Fibroblast of lung (primary cell): ENCODE data around the gene KIF16B. TPM values are rescaled to one million over a fixed set of nuclear protein-coding genes. Genes with fewer than 3 reads are reported as not detected.

Experiments used
- DNase-seq, 2 donors: peaks; one replicate each; pipeline versions ENCODE4 v3.0.0 to v3.0.0-alpha.2; 2010; ENCODE audit warnings: low read depth in 2 of 2
- H2AFZ ChIP-seq: 2 replicates; pipeline ENCODE4 v1.5.1; 2012; ENCODE audit warnings: low read length, control low read depth, inconsistent platforms
- H3K27ac ChIP-seq: 2 replicates; pipeline ENCODE4 v1.5.1; 2011; ENCODE audit warnings: low read length, control low read depth; ENCODE audit not compliant: insufficient read depth
- H3K27me3 ChIP-seq: 2 replicates; pipeline ENCODE4 v1.5.1; 2011; ENCODE audit warnings: mild to moderate bottlenecking, low read length; ENCODE audit not compliant: control insufficient read depth, insufficient read depth
- H3K36me3 ChIP-seq: 2 replicates; pipeline ENCODE4 v1.5.1; 2011; ENCODE audit warnings: low read length; ENCODE audit not compliant: control insufficient read depth, insufficient read depth
- H3K4me1 ChIP-seq: 2 replicates; pipeline ENCODE4 v1.5.1; 2011; ENCODE audit warnings: low read length; ENCODE audit not compliant: control insufficient read depth, insufficient read depth; ENCODE audit errors: extremely low read depth
- H3K4me2 ChIP-seq: 2 replicates; pipeline ENCODE4 v1.5.1; 2011; ENCODE audit warnings: low read length, control low read depth; ENCODE audit not compliant: insufficient read depth; ENCODE audit errors: extremely low read depth
- H3K4me3 ChIP-seq, 4 experiments: fragments of 200-600 bp in 1 of 4; sonication (generic) in 1 of 4; replicated peaks in 1 of 4; 2 replicates each; pipeline ENCODE4 v1.5.1; 2011 to 2016; ENCODE audit warnings: low read length in 4 of 4, low read depth in 3 of 4, mild to moderate bottlenecking in 3 of 4, control low read depth in 2 of 4, inconsistent platforms in 1 of 4, mixed read lengths in 1 of 4; ENCODE audit not compliant: insufficient read depth in 1 of 4; ENCODE audit errors: control extremely low read depth in 1 of 4
- H3K79me2 ChIP-seq: 2 replicates; pipeline ENCODE4 v1.5.1; 2012; ENCODE audit warnings: mild to moderate bottlenecking, low read length, inconsistent platforms; ENCODE audit not compliant: control insufficient read depth, insufficient read depth
- H3K9ac ChIP-seq: 2 replicates; pipeline ENCODE4 v1.5.1; 2011; ENCODE audit warnings: mild to moderate bottlenecking, low read length, control low read depth; ENCODE audit not compliant: insufficient read depth
- H3K9me3 ChIP-seq: 2 replicates; pipeline ENCODE4 v1.5.1; 2012; ENCODE audit warnings: low read depth, low read length; ENCODE audit not compliant: control insufficient read depth, insufficient read depth
- H4K20me1 ChIP-seq: 2 replicates; pipeline ENCODE4 v1.5.1; 2011; ENCODE audit warnings: low read length; ENCODE audit not compliant: control insufficient read depth, insufficient read depth; ENCODE audit errors: extremely low read depth
- CTCF ChIP-seq, 2 donors: IDR thresholded peaks in 1 of 2; conservative IDR thresholded peaks in 1 of 2; 1 replicate in 1 of 2; 2 replicates in 1 of 2; pipeline ENCODE4 v1.5.1; 2011 to 2012; ENCODE audit warnings: low read length in 2 of 2, control low read depth in 1 of 2, inconsistent platforms in 1 of 2, low read depth in 1 of 2, mild to moderate bottlenecking in 1 of 2
- EZH2 ChIP-seq: IDR thresholded peaks from 2 replicates; pipeline ENCODE4 v1.5.1; 2012; ENCODE audit warnings: low read length, control low read depth, mild to moderate bottlenecking; ENCODE audit errors: missing control alignments
- polyA plus RNA-seq, 2 donors: library from polyadenylated mRNA; depleted of rRNA in 1 of 2; stranded (reverse) in 1 of 2; unstranded in 1 of 2; fragments of >200 nt; gene quantifications; 2 replicates each; pipeline ENCODE4 v1.2.1, GENCODE V29; 2011 to 2012; ENCODE audit warnings: missing spikeins in 1 of 2
- total RNA-seq: library from RNA; depleted of rRNA; stranded (reverse); fragments of >200 nt; gene quantifications from 2 replicates; pipeline ENCODE4 v1.2.1, GENCODE V29; 2014

KIF16B gene
- total and polyA plus RNA-seq, 2 donors (not counting 1 experiment from before 2014, with no cell fraction given): 7.7 to 17.3 TPM

DNA sequence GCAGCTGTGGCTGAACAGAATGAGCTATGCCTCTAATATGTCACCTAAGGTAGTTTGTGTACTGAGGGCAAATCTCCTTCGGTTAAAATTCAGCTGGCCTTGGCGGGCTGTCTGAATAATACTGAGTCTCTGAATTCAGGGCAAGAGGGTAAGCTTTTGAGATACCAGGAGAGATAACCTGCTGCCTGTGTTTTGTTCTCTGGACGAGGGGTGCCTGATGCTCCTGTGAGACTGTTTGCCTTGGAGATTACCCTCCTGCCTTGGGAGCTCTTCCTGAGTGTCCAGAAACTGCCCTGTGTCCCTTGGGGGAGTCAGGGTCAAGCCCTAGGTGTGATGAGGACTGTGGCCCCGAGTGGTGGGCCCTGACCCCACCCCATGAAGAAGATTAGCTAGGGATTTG, 282.9 kb downstream of the KIF16B start:
- no peaks in the 10 kb centered on the region for H3K9me3 ChIP-seq
- no peak overlapping the region for H3K27ac ChIP-seq
- no peaks in the 10 kb centered on the region for H3K79me2 ChIP-seq
- no peak overlapping the region for H3K4me2 ChIP-seq
- no peak overlapping the region for H2AFZ ChIP-seq
- no peaks in the 10 kb centered on the region for H4K20me1 ChIP-seq
- H3K36me3 ChIP-seq: no peaks in the 10 kb centered on the region
- H3K9ac ChIP-seq: no peak overlapping the region
- no peak overlapping the region for H3K4me3 ChIP-seq
- H3K4me1 ChIP-seq: no peaks in the 10 kb centered on the region
- DNase-seq: no peak
- no peaks in the 10 kb centered on the region for H3K27me3 ChIP-seq
- TF ChIP-seq EZH2: no peak
- TF ChIP-seq CTCF (conservative IDR thresholded peaks at IDR 0.05 in 1 of 2, IDR thresholded peaks at IDR 0.05 in 1 of 2; ENCODE audit: low read depth in 1 of 2, low read length in 2 of 2): no peak

DNA sequence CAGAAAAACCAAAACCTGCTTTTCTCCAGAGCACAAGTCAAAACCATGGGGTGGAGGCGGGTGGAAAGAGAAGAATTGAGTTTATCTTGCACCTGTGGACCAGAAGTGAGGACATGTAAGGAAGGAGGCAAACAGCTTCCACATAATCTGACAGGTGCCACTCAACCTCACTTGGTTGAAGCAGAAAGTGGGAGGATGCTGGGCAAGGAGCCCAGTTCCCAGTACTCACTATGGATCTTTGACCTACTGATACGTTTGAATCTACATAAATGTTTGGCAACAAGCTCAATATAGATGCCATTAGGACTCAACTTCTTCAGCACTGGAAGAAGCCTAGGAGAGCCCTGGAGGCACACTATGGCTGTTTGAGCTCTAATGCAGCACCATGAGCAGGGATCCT, 285.5 kb downstream of the KIF16B start:
- H3K9ac ChIP-seq: no peak overlapping the region

DNA sequence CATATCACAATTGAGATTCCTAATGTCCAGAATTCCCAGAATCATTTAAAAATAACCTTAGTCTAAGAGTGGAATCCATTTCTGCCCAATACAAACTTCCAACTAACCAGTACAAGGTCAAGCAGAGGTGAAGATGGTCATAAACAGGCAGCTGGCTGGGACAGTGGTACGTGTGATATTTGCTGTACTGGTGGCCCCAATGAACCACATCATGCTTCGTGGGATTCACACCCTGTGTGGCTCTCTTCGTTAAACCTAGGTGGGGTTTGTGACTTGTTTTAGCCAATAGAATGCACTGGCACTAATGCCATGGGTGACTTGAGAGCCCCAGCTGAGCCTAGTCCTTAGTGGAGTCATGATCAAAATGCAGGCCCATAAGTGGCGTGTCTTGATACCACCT, 286.6 kb downstream of the KIF16B start:
- no peak for DNase-seq
- H4K20me1 ChIP-seq: no peaks in the 10 kb centered on the region
- no peaks in the 10 kb centered on the region for H3K9me3 ChIP-seq
- H3K36me3 ChIP-seq: no peaks in the 10 kb centered on the region
- no peaks in the 10 kb centered on the region for H3K27me3 ChIP-seq
- no peak overlapping the region for H3K9ac ChIP-seq
- H3K4me3 ChIP-seq: no peak overlapping the region
- H2AFZ ChIP-seq: no peak overlapping the region
- H3K4me1 ChIP-seq: no peaks in the 10 kb centered on the region
- no peak overlapping the region for H3K27ac ChIP-seq
- no peaks in the 10 kb centered on the region for H3K79me2 ChIP-seq
- no peak for TF ChIP-seq CTCF (conservative IDR thresholded peaks at IDR 0.05 in 1 of 2, IDR thresholded peaks at IDR 0.05 in 1 of 2; ENCODE audit: low read depth in 1 of 2, low read length in 2 of 2)
- no peak for TF ChIP-seq EZH2
- H3K4me2 ChIP-seq: no peak overlapping the region

More for the DNA sequence above, 285.5 kb downstream of the KIF16B start:
- Histone ChIP-seq H4K20me1 (no peaks in the 10 kb centered on the region), H3K4me1 (no peaks in the 10 kb centered on the region), H3K9me3 (no peaks in the 10 kb centered on the region), H3K27me3 (no peaks in the 10 kb centered on the region), H3K4me3 (no peak overlapping the region), H3K36me3 (no peaks in the 10 kb centered on the region), H3K79me2 (no peaks in the 10 kb centered on the region), H3K4me2 (no peak overlapping the region), H2AFZ (no peak overlapping the region), H3K27ac (no peak overlapping the region)
- no peak for DNase-seq
- TF ChIP-seq CTCF (conservative IDR thresholded peaks at IDR 0.05 in 1 of 2, IDR thresholded peaks at IDR 0.05 in 1 of 2; ENCODE audit: low read depth in 1 of 2, low read length in 2 of 2) (no peak), EZH2 (no peak)
